ENCODE measurements around the gene ZMIZ1.

GRCh38 chr10:79353000-79353406 is 284.2 kb downstream of the ZMIZ1 start:
- TF ChIP-seq CTCF (IDR thresholded peaks at IDR 0.05) = no peak
- no peak for TF ChIP-seq POLR2AphosphoS5 (IDR thresholded peaks at IDR 0.05; ENCODE audit: low read depth, low read length)
- no peak for TF ChIP-seq SIN3A (IDR thresholded peaks at IDR 0.05; ENCODE audit: borderline replicate concordance, insufficient read depth, low read depth, low read length)
